ENCODE data around the gene MAP6D1.

DNA sequence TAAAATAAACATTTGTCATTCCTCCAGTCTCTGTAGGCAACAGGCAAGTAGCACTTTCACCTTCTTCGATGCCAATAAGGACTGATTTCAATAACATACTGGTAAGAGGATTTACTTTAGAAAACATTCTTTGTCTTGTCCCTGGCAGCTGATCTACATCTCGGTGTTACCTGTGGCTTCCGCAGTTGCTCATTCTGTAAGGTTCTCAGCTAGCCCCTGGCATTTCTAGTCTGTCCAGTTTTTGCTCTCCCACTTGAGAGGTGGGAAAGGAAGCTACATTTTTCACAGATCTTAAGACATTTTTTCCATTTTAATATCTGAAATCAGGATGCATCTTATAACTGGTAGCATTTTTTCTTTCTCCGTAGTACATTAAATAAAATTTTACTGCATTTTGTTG is 19.7 kb upstream of the MAP6D1 start:
- TF ChIP-seq CTCF (IDR thresholded peaks at IDR 0.05; ENCODE audit: borderline replicate concordance, extremely low read depth, low read length, poor library complexity, severe bottlenecking), result no peak
- no peak for TF ChIP-seq EZH2 (IDR thresholded peaks at IDR 0.05; ENCODE audit: borderline replicate concordance, low read depth, low read length, severe bottlenecking)

Measured in DND-41 (cell line).